Cerebellar cortex (tissue), 1 donor: ENCODE measurements around the gene KNL1.
"Not testable (repeated sequence)": the region's sequence is repeated elsewhere in the genome, so short reads cannot be mapped to it uniquely, and the experiment has no call there.

Experiments used
- DNase-seq: peaks from one replicate; pipeline ENCODE4 v3.0.0-alpha.2; 2015; ENCODE audit warnings: low spot score

Gene KNL1

GRCh38 chr15:40581796-40582195, 12.3 kb upstream of the KNL1 start:
- not testable (repeated sequence) for DNase-seq

- DNase-seq, result peak; percentile 15
Observed at GRCh38 chr15:40582726-40583246, 11.3 kb upstream of the KNL1 start.

- no peak for DNase-seq
Observed at GRCh38 chr15:40584191-40584590, 9.9 kb upstream of the KNL1 start.

GRCh38 chr15:40590667-40591050, 3.4 kb upstream of the KNL1 start:
- DNase-seq, result peak; percentile 14

GRCh38 chr15:40591389-40591788, 2.7 kb upstream of the KNL1 start:
- DNase-seq, result peak; percentile 7

GRCh38 chr15:40593165-40593564, 884 bp upstream of the KNL1 start:
- no peak for DNase-seq

- no peak for DNase-seq
Observed at GRCh38 chr15:40594429-40594836, 384 bp downstream of the KNL1 start.

- DNase-seq, result no peak
Observed at GRCh38 chr15:40595219-40595618, 1.2 kb downstream of the KNL1 start.

GRCh38 chr15:40595773-40596172, 1.7 kb downstream of the KNL1 start:
- DNase-seq, result no peak

- DNase-seq, result no peak
Observed at GRCh38 chr15:40597024-40597423, 3.0 kb downstream of the KNL1 start.

- DNase-seq, result no peak
Observed at GRCh38 chr15:40598126-40598525, 4.1 kb downstream of the KNL1 start.

GRCh38 chr15:40598672-40599071, 4.6 kb downstream of the KNL1 start:
- no peak for DNase-seq

GRCh38 chr15:40600956-40601355, 6.9 kb downstream of the KNL1 start:
- no peak for DNase-seq

- no peak for DNase-seq
Observed at GRCh38 chr15:40603935-40604334, 9.9 kb downstream of the KNL1 start.

GRCh38 chr15:40613080-40613479, 19.0 kb downstream of the KNL1 start:
- no peak for DNase-seq

GRCh38 chr15:40618023-40618422, 24.0 kb downstream of the KNL1 start:
- no peak for DNase-seq

- no peak for DNase-seq
Observed at GRCh38 chr15:40618906-40619305, 24.9 kb downstream of the KNL1 start.

GRCh38 chr15:40623361-40623760, 29.3 kb downstream of the KNL1 start:
- DNase-seq, result no peak

GRCh38 chr15:40630313-40630712, 36.3 kb downstream of the KNL1 start:
- no peak for DNase-seq

GRCh38 chr15:40633178-40633577, 39.1 kb downstream of the KNL1 start:
- DNase-seq, result no peak

GRCh38 chr15:40637221-40637745, 43.2 kb downstream of the KNL1 start:
- no peak for DNase-seq

GRCh38 chr15:40639677-40640076, 45.6 kb downstream of the KNL1 start:
- no peak for DNase-seq

- no peak for DNase-seq
Observed at GRCh38 chr15:40647523-40647922, 53.5 kb downstream of the KNL1 start.

- DNase-seq, result no peak
Observed at GRCh38 chr15:40650479-40650878, 56.4 kb downstream of the KNL1 start.

GRCh38 chr15:40660686-40661085, 66.6 kb downstream of the KNL1 start:
- DNase-seq, result no peak
